HCT116 (cell line): Measurements from ENCODE around the gene MED27. TPM values are rescaled to one million over a fixed set of nuclear protein-coding genes. Genes with fewer than 3 reads are reported as not detected.

Source experiments
- ATAC-seq: fragments of 200-7000 bp; cut with Tn5 transposase; 2 replicates; pipeline ENCODE4 v1.9.1; 2020; ENCODE audit warnings: mild to moderate bottlenecking, moderate library complexity
- BruUV-seq: library from RNA; stranded (reverse); fragments of 400-500 nt; replicated peaks from 2 replicates; lab custom pipeline; 2021; lab: Mats Ljungman, UMichigan
- CTCF ChIA-PET: fragments of 300-600 bp; sonication (Branson Sonifier 250); formaldehyde crosslinking; loops from one replicate; lab custom pipeline; 2021; ENCODE audit warnings: antibody characterized with exemption; lab: Charles Lee
- POLR2A ChIA-PET: fragments of 300-600, 350-600 bp; sonication (Branson Sonifier 250); formaldehyde crosslinking; loops from one replicate; lab custom pipeline; 2021; ENCODE audit warnings: antibody characterized with exemption; lab: Charles Lee
- RAD21 ChIA-PET, 2 experiments: fragments of 300-600 bp; sonication (Branson Sonifier 250); formaldehyde crosslinking; loops; one replicate each; lab custom pipeline; 2023; ENCODE audit warnings: low total read pairs in 2 of 2; ENCODE audit not compliant: uncharacterized antibody in 2 of 2, unreplicated experiment in 2 of 2, low non-redundant PET in 1 of 2; lab: Charles Lee
- DNase-seq: peaks from one replicate; pipeline ENCODE4 v3.0.0-alpha.2; 2010; ENCODE audit warnings: low read depth, low spot score
- H2AFZ ChIP-seq: fragments of 200-600 bp; shearing (Covaris generic), sonication (generic); 2 replicates; pipeline ENCODE4 v1.6.1; 2017; ENCODE audit warnings: low read depth, mixed run types, mixed read lengths, antibody characterized with exemption, low read length; ENCODE audit not compliant: poor library complexity, severe bottlenecking
- H3K27ac ChIP-seq: 2 replicates; pipeline ENCODE4 v1.5.1; 2012; ENCODE audit warnings: low read depth, low read length
- H3K27me3 ChIP-seq: fragments of 200-600 bp; sonication (generic); 2 replicates; pipeline ENCODE4 v1.6.1; 2016; ENCODE audit warnings: mixed run types, low read length, mixed read lengths; ENCODE audit not compliant: insufficient read depth
- H3K36me3 ChIP-seq, 2 experiments: fragments of 200-500 bp in 1 of 2; fragments of 200-600 bp in 1 of 2; sonication (Bioruptor generic) in 1 of 2; sonication (generic) in 1 of 2; 2 replicates each; pipeline versions ENCODE4 v1.5.1 to v1.6.1; 2014 to 2016; ENCODE audit warnings: low read length in 2 of 2, inconsistent platforms in 1 of 2, mixed read lengths in 1 of 2, mixed run types in 1 of 2; ENCODE audit not compliant: insufficient read depth in 2 of 2, control insufficient read depth in 1 of 2
- H3K4me1 ChIP-seq, 2 experiments: fragments of 200-600 bp in 1 of 2; sonication (generic) in 1 of 2; 2 replicates each; pipeline versions ENCODE4 v1.5.1 to v1.6.1; 2012 to 2017; ENCODE audit warnings: low read length in 2 of 2, inconsistent platforms in 1 of 2, mild to moderate bottlenecking in 1 of 2, mixed read lengths in 1 of 2, mixed run types in 1 of 2, moderate library complexity in 1 of 2; ENCODE audit not compliant: insufficient read depth in 2 of 2, control insufficient read depth in 1 of 2
- H3K4me2 ChIP-seq: fragments of 200-600 bp; sonication (generic); 2 replicates; pipeline ENCODE4 v1.6.1; 2017; ENCODE audit warnings: mixed run types, low read length, mixed read lengths
- H3K4me3 ChIP-seq, 2 experiments: fragments of 200-600 bp in 1 of 2; sonication (generic) in 1 of 2; replicated peaks in 1 of 2; 2 replicates each; pipeline ENCODE4 v1.5.1; 2011 to 2016; ENCODE audit warnings: low read length in 2 of 2, control low read depth in 1 of 2, low read depth in 1 of 2, mild to moderate bottlenecking in 1 of 2, mixed read lengths in 1 of 2, mixed run types in 1 of 2
- H3K79me2 ChIP-seq: fragments of 200-600 bp; sonication (generic); 2 replicates; pipeline ENCODE4 v1.6.1; 2017; ENCODE audit warnings: mild to moderate bottlenecking, mixed run types, low read length, moderate library complexity, mixed read lengths; ENCODE audit not compliant: insufficient read depth
- H3K9ac ChIP-seq: fragments of 200-600 bp; sonication (generic); 2 replicates; pipeline ENCODE4 v1.6.1; 2016; ENCODE audit warnings: low read length, mixed read lengths
- H3K9me2 ChIP-seq: fragments of 200-600 bp; sonication (generic), shearing (Covaris generic); 2 replicates; pipeline ENCODE4 v1.6.1; 2017; ENCODE audit warnings: mixed run types, mild to moderate bottlenecking, moderate library complexity; ENCODE audit not compliant: insufficient read depth
- H3K9me3 ChIP-seq, 2 experiments: fragments of 200-500 bp in 1 of 2; fragments of 200-600 bp in 1 of 2; sonication (Bioruptor generic) in 1 of 2; sonication (generic) in 1 of 2; 2 replicates each; pipeline ENCODE4 v1.6.1; 2014 to 2017; ENCODE audit warnings: low read length in 2 of 2, mixed read lengths in 2 of 2, inconsistent platforms in 1 of 2, low read depth in 1 of 2, mild to moderate bottlenecking in 1 of 2, mixed run types in 1 of 2, moderate library complexity in 1 of 2; ENCODE audit not compliant: control insufficient read depth in 1 of 2, insufficient read depth in 1 of 2
- H4K20me1 ChIP-seq: fragments of 200-600 bp; sonication (generic), shearing (Covaris generic); 2 replicates; pipeline ENCODE4 v1.6.1; 2017; ENCODE audit warnings: mixed run types, mild to moderate bottlenecking, moderate library complexity; ENCODE audit not compliant: insufficient read depth
- ATF3 ChIP-seq: IDR thresholded peaks from 2 replicates; pipeline ENCODE4 v1.6.1; 2012
- CEBPB ChIP-seq: IDR thresholded peaks from 2 replicates; pipeline ENCODE4 v1.6.1; 2012; ENCODE audit warnings: low read depth
- CTCF ChIP-seq, 3 experiments: fragments of 200-600 bp in 1 of 3; sonication (generic) in 1 of 3; IDR thresholded peaks in 2 of 3; conservative IDR thresholded peaks in 1 of 3; 2 replicates each; pipeline ENCODE4 v1.5.1; 2012 to 2017; ENCODE audit warnings: low read depth in 2 of 3, low read length in 2 of 3, antibody characterized with exemption in 1 of 3, borderline replicate concordance in 1 of 3, control low read depth in 1 of 3, mild to moderate bottlenecking in 1 of 3, mixed read lengths in 1 of 3, mixed run types in 1 of 3, moderate library complexity in 1 of 3; ENCODE audit not compliant: insufficient read depth in 1 of 3
- ELF1 ChIP-seq: IDR thresholded peaks from 2 replicates; pipeline ENCODE4 v1.6.1; 2012; ENCODE audit warnings: low read depth, borderline replicate concordance
- EZH2 ChIP-seq: fragments of 200-600 bp; sonication (generic); IDR thresholded peaks from 2 replicates; pipeline ENCODE4 v1.6.1; 2017; ENCODE audit warnings: antibody characterized with exemption, mixed run types
- FOSL1 ChIP-seq: IDR thresholded peaks from 2 replicates; pipeline ENCODE4 v1.6.1; 2012; ENCODE audit warnings: low read depth
- JUND ChIP-seq: IDR thresholded peaks from 2 replicates; pipeline ENCODE4 v1.6.1; 2012
- POLR2A ChIP-seq: IDR thresholded peaks from 2 replicates; pipeline ENCODE4 v1.7.0; 2011; ENCODE audit warnings: borderline replicate concordance; ENCODE audit not compliant: insufficient read depth, insufficient read length; ENCODE audit errors: extremely low read depth
- RAD21 ChIP-seq: IDR thresholded peaks from 2 replicates; pipeline ENCODE4 v1.6.1; 2012; ENCODE audit warnings: low read depth, mild to moderate bottlenecking
- SIN3A ChIP-seq: IDR thresholded peaks from 2 replicates; pipeline ENCODE4 v1.6.1; 2012; ENCODE audit warnings: low read depth
- SP1 ChIP-seq: IDR thresholded peaks from 2 replicates; pipeline ENCODE4 v1.6.1; 2012; ENCODE audit warnings: low read depth
- SRF ChIP-seq: IDR thresholded peaks from 2 replicates; pipeline ENCODE4 v1.6.1; 2012; ENCODE audit warnings: low read depth
- TCF7L2 ChIP-seq: IDR thresholded peaks from 2 replicates; pipeline ENCODE4 v1.7.0; 2011; ENCODE audit warnings: borderline replicate concordance, inconsistent platforms; ENCODE audit not compliant: insufficient read depth, insufficient read length; ENCODE audit errors: extremely low read depth
- ZNF274 ChIP-seq: fragments of 200-500 bp; sonication (Bioruptor generic); IDR thresholded peaks from 2 replicates; pipeline ENCODE4 v1.6.1; 2014; ENCODE audit warnings: mild to moderate bottlenecking, low read depth, low read length, inconsistent platforms
- intact Hi-C: fragments of 100-400 bp; cut with micrococcal nuclease; formaldehyde crosslinking; loops from 2 replicates; pipeline ENCODE4 v1.10.0; 2022
- total RNA-seq: library from RNA; stranded (reverse); gene quantifications from one replicate; pipeline ENCODE4 v1.2.1, GENCODE V29; 2021; ENCODE audit not compliant: unreplicated experiment

The MED27 gene
- total RNA-seq, 1 experiment from 2014 or later, result 26.9 TPM

- H3K79me2 ChIP-seq, result no peaks in the 10 kb centered on the region
- no peak overlapping the region for H2AFZ ChIP-seq
- intact Hi-C loops, result no loop called here
- no TSS peak for BruUV-seq
- H3K9me2 ChIP-seq, result no peaks in the 10 kb centered on the region
- ChIA-PET RAD21 (no interaction called here), POLR2A (no interaction called here), CTCF (no interaction called here)
- ATAC-seq, result no peak
- no peak overlapping the region for H3K27ac ChIP-seq
- H3K4me2 ChIP-seq, result no peak overlapping the region
- no peak for DNase-seq
- no peaks in the 10 kb centered on the region for H3K27me3 ChIP-seq
- H4K20me1 ChIP-seq, result no peaks in the 10 kb centered on the region
- no peak overlapping the region for H3K4me3 ChIP-seq
- H3K9ac ChIP-seq, result no peak overlapping the region
- no peaks in the 10 kb centered on the region for H3K36me3 ChIP-seq
- no peak for TF ChIP-seq POLR2A
- H3K4me1 ChIP-seq, result no peaks in the 10 kb centered on the region
- H3K9me3 ChIP-seq, result no peaks in the 10 kb centered on the region
Measured at GRCh38 chr9:131864531-131864930, 215.1 kb downstream of the MED27 start.

- no peak overlapping the region for H2AFZ ChIP-seq
- H3K9ac ChIP-seq, result no peak overlapping the region
- no peaks in the 10 kb centered on the region for H3K36me3 ChIP-seq
- no peak overlapping the region for H3K4me2 ChIP-seq
- ChIA-PET RAD21 (no interaction called here), POLR2A (no interaction called here), CTCF (no interaction called here)
- DNase-seq (no peak), ATAC-seq (no peak)
- no peaks in the 10 kb centered on the region for H3K9me3 ChIP-seq
- H3K27me3 ChIP-seq, result no peaks in the 10 kb centered on the region
- no peaks in the 10 kb centered on the region for H3K9me2 ChIP-seq
- H3K4me3 ChIP-seq, result no peak overlapping the region
- TF ChIP-seq SP1, result no peak
- no peaks in the 10 kb centered on the region for H4K20me1 ChIP-seq
- H3K79me2 ChIP-seq, result no peaks in the 10 kb centered on the region
- no TSS peak for BruUV-seq
- no peak overlapping the region for H3K27ac ChIP-seq
- H3K4me1 ChIP-seq, result no peaks in the 10 kb centered on the region
- intact Hi-C loops, result no loop called here
Measured at GRCh38 chr9:131863306-131863896, 216.3 kb downstream of the MED27 start.

GRCh38 chr9:131862261-131862660, 217.4 kb downstream of the MED27 start:
- BruUV-seq, result no TSS peak
- Histone ChIP-seq H3K9me3 (no peaks in the 10 kb centered on the region), H3K4me1 (no peaks in the 10 kb centered on the region), H2AFZ (no peak overlapping the region), H3K4me3 (no peak overlapping the region), H3K79me2 (no peaks in the 10 kb centered on the region), H3K4me2 (no peak overlapping the region), H3K27ac (no peak overlapping the region), H4K20me1 (no peaks in the 10 kb centered on the region), H3K9me2 (no peaks in the 10 kb centered on the region), H3K27me3 (no peaks in the 10 kb centered on the region), H3K9ac (no peak overlapping the region), H3K36me3 (no peaks in the 10 kb centered on the region)
- ATAC-seq (no peak), DNase-seq (no peak)
- ChIA-PET RAD21 (no interaction called here), POLR2A (interaction anchor here (0.6 kb wide), 1 partner anchor 649 kb away, joined by 3 read pairs; no protein-coding TSS in a partner anchor), CTCF (no interaction called here)
- intact Hi-C loops, result no loop called here
- TF ChIP-seq CTCF (IDR thresholded peaks at IDR 0.05 in 2 of 3, conservative IDR thresholded peaks at IDR 0.05 in 1 of 3; ENCODE audit: borderline replicate concordance in 1 of 3, insufficient read depth in 1 of 3, low read depth in 2 of 3, low read length in 2 of 3) (no peak), FOSL1 (no peak), ELF1 (no peak), CEBPB (no peak), SIN3A (no peak), SRF (no peak), ZNF274 (no peak), ATF3 (no peak), TCF7L2 (no peak), POLR2A (no peak), RAD21 (no peak), JUND (no peak), EZH2 (no peak)
